ENCODE measurements around the gene SSU72. TPM values are rescaled to one million over a fixed set of nuclear protein-coding genes. Genes with fewer than 3 reads are reported as not detected.

SSU72 gene
- total RNA-seq, 1 experiment from 2014 or later, result 217 TPM

DNA sequence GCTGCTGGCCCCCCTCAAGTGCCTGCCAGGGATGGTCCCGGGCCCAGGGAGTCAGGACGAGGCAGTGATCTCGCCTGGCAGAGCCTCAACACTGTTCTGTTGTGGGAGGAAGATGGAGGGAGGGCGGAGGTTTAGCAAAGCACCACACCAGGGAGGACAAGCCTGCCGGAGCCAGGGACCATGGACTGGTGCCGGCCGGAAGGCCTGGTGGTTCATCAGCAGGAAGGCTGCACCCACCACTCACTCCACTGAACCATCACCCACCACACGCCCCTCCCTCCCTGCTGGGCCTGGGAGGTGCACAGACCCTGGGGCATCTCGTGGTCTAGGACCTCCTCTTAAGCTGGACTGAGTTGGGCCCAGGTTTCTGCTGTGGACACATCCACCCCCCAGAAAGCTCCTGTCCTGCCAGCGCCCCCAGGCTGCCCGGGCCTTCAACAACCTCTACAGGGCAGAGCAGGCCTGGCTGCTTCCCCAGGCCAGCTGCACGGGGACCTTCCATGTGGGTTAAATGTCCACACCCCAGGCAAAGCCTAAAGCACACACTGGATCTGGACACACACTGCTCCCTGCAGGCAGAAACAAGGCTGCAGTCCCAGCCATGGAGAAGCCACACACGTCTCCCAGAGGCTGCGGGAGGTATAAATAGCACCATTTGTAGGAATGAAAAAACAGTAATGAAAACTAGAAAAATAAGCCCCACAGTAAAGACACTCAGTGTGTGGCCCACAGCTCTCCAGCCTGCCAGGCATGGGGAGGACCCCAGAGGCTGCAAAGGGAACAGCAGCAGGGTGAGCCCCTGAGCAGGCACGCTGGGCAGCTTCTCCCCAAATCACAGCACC, 23.9 kb downstream of the SSU72 start:
- in situ Hi-C loops (cut with HindIII; ENCODE audit: low pct_unique_long_range_greater_than_20kb, low sequenced_read_pairs), result no loop called here
- TF ChIP-seq, protein P1, sequence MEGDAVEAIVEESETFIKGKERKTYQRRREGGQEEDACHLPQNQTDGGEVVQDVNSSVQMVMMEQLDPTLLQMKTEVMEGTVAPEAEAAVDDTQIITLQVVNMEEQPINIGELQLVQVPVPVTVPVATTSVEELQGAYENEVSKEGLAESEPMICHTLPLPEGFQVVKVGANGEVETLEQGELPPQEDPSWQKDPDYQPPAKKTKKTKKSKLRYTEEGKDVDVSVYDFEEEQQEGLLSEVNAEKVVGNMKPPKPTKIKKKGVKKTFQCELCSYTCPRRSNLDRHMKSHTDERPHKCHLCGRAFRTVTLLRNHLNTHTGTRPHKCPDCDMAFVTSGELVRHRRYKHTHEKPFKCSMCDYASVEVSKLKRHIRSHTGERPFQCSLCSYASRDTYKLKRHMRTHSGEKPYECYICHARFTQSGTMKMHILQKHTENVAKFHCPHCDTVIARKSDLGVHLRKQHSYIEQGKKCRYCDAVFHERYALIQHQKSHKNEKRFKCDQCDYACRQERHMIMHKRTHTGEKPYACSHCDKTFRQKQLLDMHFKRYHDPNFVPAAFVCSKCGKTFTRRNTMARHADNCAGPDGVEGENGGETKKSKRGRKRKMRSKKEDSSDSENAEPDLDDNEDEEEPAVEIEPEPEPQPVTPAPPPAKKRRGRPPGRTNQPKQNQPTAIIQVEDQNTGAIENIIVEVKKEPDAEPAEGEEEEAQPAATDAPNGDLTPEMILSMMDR (IDR thresholded peaks at IDR 0.05), result no peak
- TF ChIP-seq TCF7L2 (IDR thresholded peaks at IDR 0.05; ENCODE audit: low read depth, low read length) (no peak), SIN3A (IDR thresholded peaks at IDR 0.05; ENCODE audit: borderline replicate concordance, insufficient read depth, low read depth, low read length) (no peak), POLR2AphosphoS5 (IDR thresholded peaks at IDR 0.05; ENCODE audit: low read depth, low read length) (no peak)
- TF ChIP-seq, protein P2, sequence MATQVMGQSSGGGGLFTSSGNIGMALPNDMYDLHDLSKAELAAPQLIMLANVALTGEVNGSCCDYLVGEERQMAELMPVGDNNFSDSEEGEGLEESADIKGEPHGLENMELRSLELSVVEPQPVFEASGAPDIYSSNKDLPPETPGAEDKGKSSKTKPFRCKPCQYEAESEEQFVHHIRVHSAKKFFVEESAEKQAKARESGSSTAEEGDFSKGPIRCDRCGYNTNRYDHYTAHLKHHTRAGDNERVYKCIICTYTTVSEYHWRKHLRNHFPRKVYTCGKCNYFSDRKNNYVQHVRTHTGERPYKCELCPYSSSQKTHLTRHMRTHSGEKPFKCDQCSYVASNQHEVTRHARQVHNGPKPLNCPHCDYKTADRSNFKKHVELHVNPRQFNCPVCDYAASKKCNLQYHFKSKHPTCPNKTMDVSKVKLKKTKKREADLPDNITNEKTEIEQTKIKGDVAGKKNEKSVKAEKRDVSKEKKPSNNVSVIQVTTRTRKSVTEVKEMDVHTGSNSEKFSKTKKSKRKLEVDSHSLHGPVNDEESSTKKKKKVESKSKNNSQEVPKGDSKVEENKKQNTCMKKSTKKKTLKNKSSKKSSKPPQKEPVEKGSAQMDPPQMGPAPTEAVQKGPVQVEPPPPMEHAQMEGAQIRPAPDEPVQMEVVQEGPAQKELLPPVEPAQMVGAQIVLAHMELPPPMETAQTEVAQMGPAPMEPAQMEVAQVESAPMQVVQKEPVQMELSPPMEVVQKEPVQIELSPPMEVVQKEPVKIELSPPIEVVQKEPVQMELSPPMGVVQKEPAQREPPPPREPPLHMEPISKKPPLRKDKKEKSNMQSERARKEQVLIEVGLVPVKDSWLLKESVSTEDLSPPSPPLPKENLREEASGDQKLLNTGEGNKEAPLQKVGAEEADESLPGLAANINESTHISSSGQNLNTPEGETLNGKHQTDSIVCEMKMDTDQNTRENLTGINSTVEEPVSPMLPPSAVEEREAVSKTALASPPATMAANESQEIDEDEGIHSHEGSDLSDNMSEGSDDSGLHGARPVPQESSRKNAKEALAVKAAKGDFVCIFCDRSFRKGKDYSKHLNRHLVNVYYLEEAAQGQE (IDR thresholded peaks at IDR 0.05; ENCODE audit: insufficient read depth in 1 of 2, low read depth in 2 of 2, low read length in 1 of 2), result no peak
- ATAC-seq, result peak; percentile 65
- H3K27ac ChIP-seq (ENCODE audit: low read length), result no peak overlapping the region
- H3K27me3 ChIP-seq (ENCODE audit: control insufficient read depth, insufficient read depth, low read length), result no peaks in the 10 kb centered on the region
- CTCF ChIA-PET, result no interaction called here
- BruUV-seq (replicated peaks), result no TSS peak
- no peaks in the 10 kb centered on the region for H3K9me3 ChIP-seq (ENCODE audit: control insufficient read depth, insufficient read depth, low read depth, low read length)
- H3K4me1 ChIP-seq (ENCODE audit: control insufficient read depth, insufficient read depth, low read length), result peaks cover 4% of the 10 kb centered on the region; the same call in 1 of the 2 replicates
- DNase-seq (ENCODE audit: low read depth, low spot score), result no peak
- intact Hi-C loops (cut with micrococcal nuclease; ENCODE audit: unreplicated experiment), result no loop called here
- H3K36me3 ChIP-seq (ENCODE audit: control insufficient read depth, insufficient read depth, low read length), result no peaks in the 10 kb centered on the region; the same call in 1 of the 2 replicates
- POLR2A ChIA-PET, result no interaction called here
- H3K4me3 ChIP-seq (ENCODE audit: low read depth in 2 of 2, low read length in 2 of 2), result no peak overlapping the region

DNA sequence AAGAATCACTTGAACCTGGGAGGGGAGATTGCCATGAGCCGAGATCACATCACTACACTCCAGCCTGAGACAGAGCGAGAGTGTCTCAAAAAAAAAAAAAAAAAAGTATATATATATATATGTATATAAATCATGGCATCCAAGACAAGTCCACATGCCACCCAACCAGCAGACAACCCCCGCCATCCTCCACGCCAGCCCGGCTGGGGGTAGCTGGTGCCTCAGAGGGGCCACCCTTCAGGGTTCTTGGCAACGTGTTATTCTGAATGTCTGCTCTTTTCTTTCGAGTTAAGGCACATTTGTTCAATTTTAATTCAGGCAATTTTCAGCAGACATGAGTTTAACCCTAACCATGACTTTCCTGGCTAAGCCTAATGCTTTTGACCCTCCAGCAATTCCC, 24.6 kb downstream of the SSU72 start:
- ChIA-PET CTCF (no interaction called here), POLR2A (no interaction called here)
- BruUV-seq (replicated peaks), result no TSS peak
- Histone ChIP-seq H3K9me3 (ENCODE audit: control insufficient read depth, insufficient read depth, low read depth, low read length) (no peaks in the 10 kb centered on the region), H3K27me3 (ENCODE audit: control insufficient read depth, insufficient read depth, low read length) (no peaks in the 10 kb centered on the region), H3K4me3 (ENCODE audit: low read depth in 2 of 2, low read length in 2 of 2) (no peak overlapping the region), H3K27ac (ENCODE audit: low read length) (no peak overlapping the region), H3K4me1 (ENCODE audit: control insufficient read depth, insufficient read depth, low read length) (peaks cover 4% of the 10 kb centered on the region; the same call in 1 of the 2 replicates), H3K36me3 (ENCODE audit: control insufficient read depth, insufficient read depth, low read length) (no peaks in the 10 kb centered on the region; the same call in 1 of the 2 replicates)
- in situ Hi-C loops (cut with HindIII; ENCODE audit: low pct_unique_long_range_greater_than_20kb, low sequenced_read_pairs) (no loop called here), intact Hi-C loops (cut with micrococcal nuclease; ENCODE audit: unreplicated experiment) (no loop called here)
- TF ChIP-seq POLR2AphosphoS5 (IDR thresholded peaks at IDR 0.05; ENCODE audit: low read depth, low read length), result no peak
- TF ChIP-seq, protein P2 (IDR thresholded peaks at IDR 0.05; ENCODE audit: insufficient read depth in 1 of 2, low read depth in 2 of 2, low read length in 1 of 2), result no peak
- no peak for DNase-seq (ENCODE audit: low read depth, low spot score)
- ATAC-seq, result no peak

Data from Panc1 (cell line).